K562 (cell line): ENCODE results near the gene AASS. TPM values are rescaled to one million over a fixed set of nuclear protein-coding genes. Genes with fewer than 3 reads are reported as not detected.

Experiments used
- ATAC-seq: fragments of 200-7000 bp; cut with Tn5 transposase; 3 replicates; pipeline ENCODE4 v1.9.1; 2020; ENCODE audit warnings: moderate library complexity
- BruUV-seq: library from RNA; stranded (reverse); fragments of 400-500 nt; replicated peaks from 2 replicates; lab custom pipeline; 2021; lab: Mats Ljungman, UMichigan
- CTCF ChIA-PET: fragments of 300-600 bp; formaldehyde crosslinking; extraction: SDS; loops from one replicate; lab custom pipeline; 2021; ENCODE audit warnings: low intra/inter-chr PET ratio; lab: Yijun Ruan, JAX
- POLR2A ChIA-PET: fragments of 300-600, 350-650 bp; sonication (Branson Sonifier 250); formaldehyde crosslinking; extraction: SDS; loops from one replicate; lab custom pipeline; 2021; ENCODE audit warnings: antibody characterized with exemption, inconsistent platforms; lab: Yijun Ruan, JAX
- DNase-seq, 4 experiments: peaks; one replicate each; pipeline versions ENCODE4 v3.0.0 to v3.0.0-alpha.2; 2011 to 2018; ENCODE audit warnings: low spot score in 3 of 4, mixed read lengths in 3 of 4; ENCODE audit errors: extremely low read depth in 1 of 4
- FAIRE-seq: peaks from 2 replicates; lab custom pipeline; 2011; peaks lifted over from hg19 to GRCh38; lab: Jason Lieb, UNC
- H2AFZ ChIP-seq: 2 replicates; pipeline ENCODE4 v1.6.0; 2011; ENCODE audit warnings: low read depth, low read length, control low read depth, inconsistent platforms
- H3K27ac ChIP-seq: fragments of 200-600 bp; 3 replicates; pipeline ENCODE4 v1.8.0; 2011; ENCODE audit warnings: low read depth, mild to moderate bottlenecking, control low read depth, inconsistent platforms, low read length, moderate library complexity, mixed read lengths; ENCODE audit errors: extremely low read depth
- H3K27me3 ChIP-seq, 2 experiments: fragments of 300-600 bp in 1 of 2; 2 replicates in 1 of 2; 3 replicates in 1 of 2; pipeline versions ENCODE4 v1.6.0 to v1.8.0; 2011; ENCODE audit warnings: inconsistent platforms in 2 of 2, low read length in 2 of 2, mild to moderate bottlenecking in 1 of 2, mixed read lengths in 1 of 2, moderate library complexity in 1 of 2; ENCODE audit not compliant: control insufficient read depth in 2 of 2, insufficient read depth in 2 of 2
- H3K36me3 ChIP-seq: fragments of 300-600 bp; 3 replicates; pipeline ENCODE4 v1.8.0; 2011; ENCODE audit warnings: mild to moderate bottlenecking, low read length, inconsistent platforms; ENCODE audit not compliant: control insufficient read depth, insufficient read depth
- H3K4me1 ChIP-seq, 2 experiments: fragments of 200-600 bp in 1 of 2; replicated peaks in 1 of 2; 2 replicates in 1 of 2; 3 replicates in 1 of 2; pipeline versions ENCODE4 v1.5.1 to v1.8.0; 2011; ENCODE audit warnings: inconsistent platforms in 2 of 2, low read length in 2 of 2, mild to moderate bottlenecking in 1 of 2, mixed read lengths in 1 of 2, moderate library complexity in 1 of 2; ENCODE audit not compliant: control insufficient read depth in 2 of 2, insufficient read depth in 2 of 2
- H3K4me2 ChIP-seq: 2 replicates; pipeline ENCODE4 v1.6.1; 2011; ENCODE audit warnings: low read length, control low read depth, inconsistent platforms, mixed read lengths; ENCODE audit not compliant: insufficient read depth
- H3K4me3 ChIP-seq: fragments of 200-600 bp; sonication (generic), shearing (Covaris generic); 2 replicates; pipeline ENCODE4 v1.5.1; 2016; ENCODE audit warnings: control low read depth, inconsistent platforms
- H3K79me2 ChIP-seq: fragments of 200-600 bp; 3 replicates; pipeline ENCODE4 v1.8.0; 2011; ENCODE audit warnings: low read length, inconsistent platforms; ENCODE audit not compliant: control insufficient read depth, insufficient read depth
- H3K9ac ChIP-seq, 2 experiments: 2 replicates each; pipeline versions ENCODE4 v1.6.0 to v1.6.1; 2011; ENCODE audit warnings: low read depth in 2 of 2, low read length in 2 of 2, control low read depth in 1 of 2, inconsistent platforms in 1 of 2, mild to moderate bottlenecking in 1 of 2, mixed read lengths in 1 of 2; ENCODE audit not compliant: insufficient read depth in 1 of 2
- H3K9me1 ChIP-seq: one replicate; pipeline ENCODE4 v1.6.0; 2011; ENCODE audit warnings: inconsistent platforms, mild to moderate bottlenecking, low read length, moderate library complexity; ENCODE audit not compliant: control insufficient read depth, insufficient read depth
- H3K9me3 ChIP-seq: replicated peaks from 2 replicates; pipeline ENCODE4 v1.5.1; 2011; ENCODE audit warnings: low read depth, low read length, inconsistent platforms; ENCODE audit not compliant: control insufficient read depth, insufficient read depth
- H4K20me1 ChIP-seq: replicated peaks from 2 replicates; pipeline ENCODE4 v1.6.1; 2011; ENCODE audit warnings: low read length, inconsistent platforms, mixed read lengths; ENCODE audit not compliant: control insufficient read depth, insufficient read depth
- BHLHE40 ChIP-seq: IDR thresholded peaks from 2 replicates; pipeline ENCODE4 v1.6.1; 2011; ENCODE audit warnings: low read length, improper control_type of control experiment
- CTCF ChIP-seq, 3 experiments: IDR thresholded peaks in 2 of 3; conservative IDR thresholded peaks in 1 of 3; 2 replicates each; pipeline ENCODE4 v1.5.1; 2011 to 2012; ENCODE audit warnings: low read length in 3 of 3, mild to moderate bottlenecking in 3 of 3, control low read depth in 2 of 3, improper control_type of control experiment in 1 of 3, inconsistent platforms in 1 of 3, low read depth in 1 of 3, mixed read lengths in 1 of 3, moderate library complexity in 1 of 3; ENCODE audit not compliant: insufficient read depth in 2 of 3
- GTF2E2 ChIP-seq: fragments of 200-800 bp; sonication (Bioruptor generic); IDR thresholded peaks from 2 replicates; pipeline ENCODE4 v1.6.1; 2016; ENCODE audit warnings: missing genetic modification characterization, missing compliant biosample characterization
- MAFG ChIP-seq: fragments of 450-650 bp; conservative IDR thresholded peaks from 2 replicates; pipeline ENCODE4 v1.6.1; 2016; ENCODE audit warnings: missing genetic modification characterization, missing compliant biosample characterization
- MXD1 ChIP-seq: fragments of 250-450 bp; sonication (Bioruptor Pico); IDR thresholded peaks from 2 replicates; pipeline ENCODE4 v1.8.0; 2021; ENCODE audit warnings: borderline replicate concordance, mild to moderate bottlenecking, moderate library complexity; ENCODE audit not compliant: poor library complexity, severe bottlenecking
- NR4A1 ChIP-seq, 2 experiments: fragments of 250-450 bp in 1 of 2; fragments of 450-650 bp in 1 of 2; sonication (Bioruptor Pico) in 1 of 2; IDR thresholded peaks; 2 replicates each; pipeline versions ENCODE4 v1.4.0 to v1.6.1; 2016 to 2020; ENCODE audit warnings: mild to moderate bottlenecking in 2 of 2, missing compliant biosample characterization in 1 of 2, missing genetic modification characterization in 1 of 2, moderate library complexity in 1 of 2
- RAD21 ChIP-seq, 2 experiments: fragments of 250-450 bp in 1 of 2; fragments of 450-650 bp in 1 of 2; sonication (Bioruptor Pico) in 1 of 2; formaldehyde crosslinking in 1 of 2; IDR thresholded peaks in 1 of 2; conservative IDR thresholded peaks in 1 of 2; 2 replicates each; pipeline versions ENCODE4 v1.4.0 to v1.8.0; 2020 to 2022; ENCODE audit warnings: mild to moderate bottlenecking in 2 of 2, moderate library complexity in 1 of 2
- SLC30A9 ChIP-seq: fragments of 250-450 bp; sonication (Bioruptor Pico); IDR thresholded peaks from 2 replicates; pipeline ENCODE4 v1.8.0; 2022; ENCODE audit warnings: mild to moderate bottlenecking, moderate library complexity
- SMC3 ChIP-seq: conservative IDR thresholded peaks from 2 replicates; pipeline ENCODE4 v1.6.1; 2011; ENCODE audit warnings: low read depth, low read length, improper control_type of control experiment; ENCODE audit not compliant: insufficient read depth
- THRAP3 ChIP-seq: fragments of 450-650 bp; IDR thresholded peaks from 2 replicates; pipeline ENCODE4 v1.6.1; 2016; ENCODE audit warnings: mild to moderate bottlenecking, inconsistent platforms, borderline replicate concordance
- ZFP1 ChIP-seq: fragments of 450-650 bp; formaldehyde crosslinking; IDR thresholded peaks from 2 replicates; pipeline ENCODE4 v1.4.0; 2020; ENCODE audit warnings: mild to moderate bottlenecking, mixed read lengths
- WGBS: fragments of 100-300 bp; shearing (Covaris generic); methylation state at CpG from one replicate; pipeline ENCODE4 v1.1.6; 2016; ENCODE audit warnings: low coverage, mixed read lengths; ENCODE audit not compliant: insufficient coverage; ENCODE audit errors: missing lambda C conversion rate; 5-methylcytosine and 5-hydroxymethylcytosine counted together
- in situ Hi-C: fragments of 300-500 bp; cut with MboI; formaldehyde crosslinking; loops from 4 replicates; pipeline ENCODE4 v1.15.0; 2018; ENCODE audit warnings: inconsistent platforms, mixed read lengths
- intact Hi-C: fragments of 100-400 bp; cut with micrococcal nuclease; formaldehyde crosslinking; loops from 2 replicates; pipeline ENCODE4 v1.14.2; 2022
- polyA plus RNA-seq, 8 experiments: library from polyadenylated mRNA; depleted of rRNA in 4 of 8; stranded (reverse) in 5 of 8; unstranded in 3 of 8; fragments of >200 nt; fragmentation: Nextera tagmentation in 2 of 8; fragmentation: Illumina TruSeq in 1 of 8; extraction: Ambion mirVana in 2 of 8; extraction: Trizol in 1 of 8; gene quantifications; 2 replicates each; pipeline versions ENCODE4 v1.2.1 to v1.2.3, GENCODE V29; 2011 to 2014; ENCODE audit warnings: inconsistent platforms in 1 of 8, missing spikeins in 1 of 8
- total RNA-seq, 7 experiments: library from RNA; depleted of rRNA in 6 of 7; stranded (reverse); fragments of >200 nt in 6 of 7; fragmentation: Illumina TruSeq in 2 of 7; extraction: Trizol in 2 of 7; gene quantifications; 2 replicates each; pipeline versions ENCODE4 v1.2.1 to v1.2.3, GENCODE V29; 2011 to 2021; ENCODE audit warnings: low replicate concordance in 1 of 7

AASS gene
- total and polyA plus RNA-seq, 9 of the 15 experiments (the other 6 are each of a cell fraction or from before 2014, with no cell fraction given): 0.04 to 0.38 (median 0.07) TPM; not detected in 6

- TF ChIP-seq NR4A1 (CRISPR knock-in tag; IDR thresholded peaks at IDR 0.05) (no peak), NR4A1 (tag; IDR thresholded peaks at IDR 0.05) (no peak)
Measured at GRCh38 chr7:122094549-122094948, 49.5 kb downstream of the AASS start (continued).

- H2AFZ ChIP-seq: no peak overlapping the region
- TF ChIP-seq THRAP3 (no peak), ZFP1 (no peak), SMC3 (peak; percentile 52), BHLHE40 (no peak), RAD21 (CRISPR knock-in tag; conservative IDR thresholded peaks at IDR 0.05 in 1 of 2, IDR thresholded peaks at IDR 0.05 in 1 of 2) (peak; percentile 51 to 68), SLC30A9 (CRISPR knock-in tag) (no peak), MAFG (tag) (no peak), CTCF (IDR thresholded peaks at IDR 0.05 in 2 of 3, conservative IDR thresholded peaks at IDR 0.05 in 1 of 3; ENCODE audit: insufficient read depth in 2 of 3, low read depth in 1 of 3, low read length in 3 of 3) (peak; percentile 39 to 66 (median 66); a peak in 5 of 6 replicates), GTF2E2 (tag) (no peak), MXD1 (CRISPR knock-in tag) (no peak)
Measured at GRCh38 chr7:122092964-122093797, 50.9 kb downstream of the AASS start.

More at GRCh38 chr7:122092964-122093797, 50.9 kb downstream of the AASS start:
- peak; percentile 51 for FAIRE-seq
- H3K36me3 ChIP-seq: no peaks in the 10 kb centered on the region
- CTCF ChIA-PET: no interaction called here
- in situ Hi-C loops (no loop called here), intact Hi-C loops (loop anchor here (1.0 kb wide), 1 partner anchor 436 kb away; no protein-coding TSS in a partner anchor)
- under 1% methylated on average over 6 of the region's 6 CpGs for WGBS
- H3K4me2 ChIP-seq: no peak overlapping the region
- BruUV-seq: no TSS peak
- no peaks in the 10 kb centered on the region for H3K9me1 ChIP-seq
- no peak overlapping the region for H3K9ac ChIP-seq
- POLR2A ChIA-PET: interaction anchor here (1.1 kb wide), 1 partner anchor 10 kb away, joined by 3 read pairs; no protein-coding TSS in a partner anchor
- no peaks in the 10 kb centered on the region for H3K79me2 ChIP-seq
- peak; percentile 59; the same call in 1 of the 3 replicates for ATAC-seq
- H3K27me3 ChIP-seq: no peaks in the 10 kb centered on the region
- H3K27ac ChIP-seq: no peak overlapping the region
- no peaks in the 10 kb centered on the region for H3K4me1 ChIP-seq
- no peaks in the 10 kb centered on the region for H4K20me1 ChIP-seq
- no peak overlapping the region for H3K4me3 ChIP-seq
- DNase-seq: peak; percentile 28 to 64 (median 40)
- H3K9me3 ChIP-seq: peaks cover 2% of the 10 kb centered on the region; the same call in 1 of the 2 replicates
